SH-SY5Y (cell line): ENCODE measurements around the gene ALAS1.

Source experiments
- GATA2 ChIP-seq: IDR thresholded peaks from 2 replicates; pipeline ENCODE4 v1.6.1; 2011; ENCODE audit warnings: mild to moderate bottlenecking, low read depth, low read length
- GATA3 ChIP-seq: IDR thresholded peaks from 2 replicates; pipeline ENCODE4 v1.6.1; 2011; ENCODE audit warnings: low read depth, mild to moderate bottlenecking, low read length, moderate library complexity

GRCh38 chr3:52222319-52223221 is 24.6 kb downstream of the ALAS1 start:
- TF ChIP-seq GATA2 = no peak
- no peak for TF ChIP-seq GATA3
